Measurements from ENCODE around the gene ZDHHC13. TPM values are rescaled to one million over a fixed set of nuclear protein-coding genes. Genes with fewer than 3 reads are reported as not detected.
"Not testable (repeated sequence)": the region's sequence is repeated elsewhere in the genome, so short reads cannot be mapped to it uniquely, and the experiment has no call there.

Gene ZDHHC13
- total RNA-seq, 1 donor from 2014 or later: 17.3 TPM

DNA sequence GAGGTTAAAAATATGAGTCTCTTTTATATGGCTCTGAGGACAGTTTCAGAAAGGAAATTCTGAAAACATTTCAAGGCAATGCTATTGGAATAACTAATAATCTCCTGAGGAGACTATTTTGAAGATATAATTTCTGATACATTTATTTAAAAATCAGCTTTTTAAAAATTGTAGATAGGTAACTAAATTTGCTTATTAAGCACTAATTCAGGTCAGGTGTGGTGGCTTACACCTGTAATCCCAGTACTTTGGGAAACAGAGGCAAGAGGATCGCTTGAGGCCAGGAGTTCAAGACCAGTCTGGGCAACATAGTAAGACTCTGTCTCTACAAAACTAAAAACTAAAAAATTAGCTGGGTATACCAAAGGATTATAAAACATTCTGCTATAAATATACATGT lies 17.0 kb downstream of the ZDHHC13 start:
- Mint-ChIP-seq H3K36me3 (peaks cover 33% of the 10 kb centered on the region), H3K4me3 (no peak overlapping the region), H3K9me3 (peaks cover 26% of the 10 kb centered on the region), H3K27ac (no peak overlapping the region), H3K27me3 (ENCODE audit: low read depth) (no peaks in the 10 kb centered on the region), H3K4me1 (no peaks in the 10 kb centered on the region)
- TF ChIP-seq, protein P1, sequence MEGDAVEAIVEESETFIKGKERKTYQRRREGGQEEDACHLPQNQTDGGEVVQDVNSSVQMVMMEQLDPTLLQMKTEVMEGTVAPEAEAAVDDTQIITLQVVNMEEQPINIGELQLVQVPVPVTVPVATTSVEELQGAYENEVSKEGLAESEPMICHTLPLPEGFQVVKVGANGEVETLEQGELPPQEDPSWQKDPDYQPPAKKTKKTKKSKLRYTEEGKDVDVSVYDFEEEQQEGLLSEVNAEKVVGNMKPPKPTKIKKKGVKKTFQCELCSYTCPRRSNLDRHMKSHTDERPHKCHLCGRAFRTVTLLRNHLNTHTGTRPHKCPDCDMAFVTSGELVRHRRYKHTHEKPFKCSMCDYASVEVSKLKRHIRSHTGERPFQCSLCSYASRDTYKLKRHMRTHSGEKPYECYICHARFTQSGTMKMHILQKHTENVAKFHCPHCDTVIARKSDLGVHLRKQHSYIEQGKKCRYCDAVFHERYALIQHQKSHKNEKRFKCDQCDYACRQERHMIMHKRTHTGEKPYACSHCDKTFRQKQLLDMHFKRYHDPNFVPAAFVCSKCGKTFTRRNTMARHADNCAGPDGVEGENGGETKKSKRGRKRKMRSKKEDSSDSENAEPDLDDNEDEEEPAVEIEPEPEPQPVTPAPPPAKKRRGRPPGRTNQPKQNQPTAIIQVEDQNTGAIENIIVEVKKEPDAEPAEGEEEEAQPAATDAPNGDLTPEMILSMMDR (IDR thresholded peaks at IDR 0.05; ENCODE audit: unreplicated experiment): no peak
- DNase-seq (ENCODE audit: low spot score in 2 of 2, unreplicated experiment in 2 of 2): no peak

DNA sequence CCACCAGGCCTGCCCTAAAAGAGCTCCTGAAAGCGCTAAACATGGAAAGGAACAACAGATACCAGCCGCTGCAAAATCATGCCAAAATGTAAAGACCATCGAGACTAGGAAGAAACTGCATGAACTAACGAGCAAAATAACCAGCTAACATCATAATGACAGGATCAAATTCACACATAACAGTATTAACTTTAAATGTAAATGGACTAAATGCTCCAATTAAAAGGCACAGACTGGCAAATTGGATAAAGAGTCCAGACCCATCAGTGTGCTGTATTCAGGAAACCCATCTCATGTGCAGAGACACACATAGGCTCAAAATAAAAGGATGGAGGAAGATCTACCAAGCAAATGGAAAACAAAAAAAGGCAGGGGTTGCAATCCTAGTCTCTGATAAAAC lies 19.9 kb downstream of the ZDHHC13 start:
- H3K4me3 Mint-ChIP-seq; H3K27me3 Mint-ChIP-seq (ENCODE audit: low read depth); H3K4me1 Mint-ChIP-seq; DNase-seq (ENCODE audit: low spot score in 2 of 2, unreplicated experiment in 2 of 2); H3K27ac Mint-ChIP-seq: not testable (repeated sequence)
- peaks cover 28% of the 10 kb centered on the region for H3K36me3 Mint-ChIP-seq
- peaks cover 23% of the 10 kb centered on the region for H3K9me3 Mint-ChIP-seq

GRCh38 chr11:19145319-19145718 lies 28.4 kb downstream of the ZDHHC13 start:
- no peaks in the 10 kb centered on the region for H3K4me1 Mint-ChIP-seq
- no peak for DNase-seq (ENCODE audit: low spot score in 2 of 2, unreplicated experiment in 2 of 2)
- H3K27me3 Mint-ChIP-seq (ENCODE audit: low read depth): no peaks in the 10 kb centered on the region
- TF ChIP-seq, protein P1 (IDR thresholded peaks at IDR 0.05; ENCODE audit: unreplicated experiment): no peak
- peaks cover 3% of the 10 kb centered on the region for H3K9me3 Mint-ChIP-seq
- H3K4me3 Mint-ChIP-seq: no peak overlapping the region
- no peak overlapping the region for H3K27ac Mint-ChIP-seq
- peaks cover 2% of the 10 kb centered on the region for H3K36me3 Mint-ChIP-seq

DNA sequence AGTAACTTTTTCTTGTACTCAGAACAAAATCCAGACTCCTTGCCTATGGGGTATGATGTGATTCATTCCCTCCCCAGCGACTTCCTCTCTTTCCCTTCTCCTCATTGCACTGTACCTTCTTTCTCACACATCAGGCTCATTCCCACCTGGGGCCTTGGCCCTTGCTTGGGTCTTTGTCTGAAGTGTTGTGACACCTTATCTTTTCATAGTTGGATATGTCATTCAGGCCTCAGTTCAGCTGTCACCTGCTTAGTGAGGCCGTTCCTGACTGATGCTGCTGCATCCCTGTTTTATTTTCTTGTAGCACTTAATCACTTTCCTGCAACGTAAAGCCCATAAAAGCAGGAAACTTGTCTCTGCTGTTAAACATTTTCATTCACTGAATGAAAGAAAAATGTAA lies 39.9 kb downstream of the ZDHHC13 start:
- Mint-ChIP-seq H3K27ac (no peak overlapping the region), H3K27me3 (ENCODE audit: low read depth) (no peaks in the 10 kb centered on the region), H3K4me1 (no peaks in the 10 kb centered on the region), H3K9me3 (no peaks in the 10 kb centered on the region), H3K36me3 (peaks cover 23% of the 10 kb centered on the region), H3K4me3 (no peak overlapping the region)
- TF ChIP-seq, protein P1 (IDR thresholded peaks at IDR 0.05; ENCODE audit: unreplicated experiment): no peak
- no peak for DNase-seq (ENCODE audit: low spot score in 2 of 2, unreplicated experiment in 2 of 2)

DNA sequence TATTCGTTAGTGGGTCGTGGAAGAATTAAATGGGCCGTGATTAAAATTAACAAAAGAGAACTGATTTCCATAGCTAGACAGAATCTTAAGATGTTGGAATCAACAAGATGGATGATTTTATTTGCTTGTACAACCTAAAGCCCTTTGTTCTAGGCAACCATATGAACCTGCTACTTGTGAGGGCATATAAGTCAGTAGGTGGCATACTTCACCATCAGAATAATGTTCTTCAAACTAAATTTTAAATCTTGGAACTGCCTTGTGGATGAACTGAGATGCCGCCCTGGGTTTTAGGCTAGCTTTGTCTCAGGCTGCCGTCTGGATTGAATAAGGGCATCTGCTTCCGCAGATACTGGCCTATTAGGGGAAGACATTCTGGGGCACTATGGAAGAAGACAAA lies 43.9 kb downstream of the ZDHHC13 start:
- no peak overlapping the region for H3K27ac Mint-ChIP-seq
- no peaks in the 10 kb centered on the region for H3K9me3 Mint-ChIP-seq

GRCh38 chr11:19161651-19162050 lies 44.7 kb downstream of the ZDHHC13 start:
- Mint-ChIP-seq H3K27me3 (ENCODE audit: low read depth) (no peaks in the 10 kb centered on the region), H3K9me3 (no peaks in the 10 kb centered on the region), H3K4me1 (no peaks in the 10 kb centered on the region), H3K4me3 (no peak overlapping the region), H3K27ac (no peak overlapping the region), H3K36me3 (peaks cover 13% of the 10 kb centered on the region)
- DNase-seq (ENCODE audit: low spot score in 2 of 2, unreplicated experiment in 2 of 2): no peak
- TF ChIP-seq, protein P1 (IDR thresholded peaks at IDR 0.05; ENCODE audit: unreplicated experiment): no peak

More for the DNA sequence above, 43.9 kb downstream of the ZDHHC13 start:
- Mint-ChIP-seq H3K27me3 (ENCODE audit: low read depth) (no peaks in the 10 kb centered on the region), H3K4me1 (no peaks in the 10 kb centered on the region), H3K4me3 (no peak overlapping the region), H3K36me3 (peaks cover 12% of the 10 kb centered on the region)
- TF ChIP-seq, protein P1 (IDR thresholded peaks at IDR 0.05; ENCODE audit: unreplicated experiment): no peak
- no peak for DNase-seq (ENCODE audit: low spot score in 2 of 2, unreplicated experiment in 2 of 2)

Measured in mesothelial cell of epicardium (in vitro differentiated cells).